ENCODE data around the gene TM9SF1. TPM values are rescaled to one million over a fixed set of nuclear protein-coding genes. Genes with fewer than 3 reads are reported as not detected.
A peak's percentile ranks its signal among the peaks of the same experiment; 100 is the strongest.

The TM9SF1 gene
- total and polyA plus RNA-seq, 2 of the 13 experiments (the other 11 are each of a cell fraction or from before 2014, with no cell fraction given), result 83.2 to 110 TPM

- TF ChIP-seq, protein P1, sequence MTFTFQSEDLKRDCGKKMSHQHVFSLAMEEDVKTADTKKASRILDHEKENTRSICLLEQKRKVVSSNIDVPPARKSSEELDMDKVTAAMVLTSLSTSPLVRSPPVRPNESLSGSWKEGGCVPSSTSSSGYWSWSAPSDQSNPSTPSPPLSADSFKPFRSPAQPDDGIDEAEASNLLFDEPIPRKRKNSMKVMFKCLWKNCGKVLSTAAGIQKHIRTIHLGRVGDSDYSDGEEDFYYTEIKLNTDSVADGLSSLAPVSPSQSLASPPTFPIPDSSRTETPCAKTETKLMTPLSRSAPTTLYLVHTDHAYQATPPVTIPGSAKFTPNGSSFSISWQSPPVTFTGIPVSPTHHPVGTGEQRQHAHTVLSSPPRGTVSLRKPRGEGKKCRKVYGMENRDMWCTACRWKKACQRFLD (CRISPR knock-in tag; IDR thresholded peaks at IDR 0.05; ENCODE audit: borderline replicate concordance), result peak; percentile 99; the same call in 1 of the 2 replicates
- TF ChIP-seq RFXAP (CRISPR knock-in tag; IDR thresholded peaks at IDR 0.05; ENCODE audit: borderline replicate concordance) (peak; percentile 98), ZFP37 (CRISPR knock-in tag; IDR thresholded peaks at IDR 0.05; ENCODE audit: borderline replicate concordance) (peak; percentile 99), TMF1 (CRISPR knock-in tag; IDR thresholded peaks at IDR 0.05; ENCODE audit: low read depth) (peak; percentile 97), ZFP41 (CRISPR knock-in tag; IDR thresholded peaks at IDR 0.05; ENCODE audit: borderline replicate concordance) (peak; percentile 97), ZNF234 (CRISPR knock-in tag; conservative IDR thresholded peaks at IDR 0.05) (no peak), ZNF407 (CRISPR knock-in tag; IDR thresholded peaks at IDR 0.05; ENCODE audit: not compliant biosample characterization) (peak; percentile 84), FOXM1 (CRISPR knock-in tag; IDR thresholded peaks at IDR 0.05) (no peak), ELF3 (CRISPR knock-in tag; IDR thresholded peaks at IDR 0.05) (peak; percentile 95), ZNF709 (CRISPR knock-in tag; IDR thresholded peaks at IDR 0.05) (peak; percentile 95), NFATC3 (CRISPR knock-in tag; IDR thresholded peaks at IDR 0.05) (no peak), ZNF878 (CRISPR knock-in tag; IDR thresholded peaks at IDR 0.05) (no peak), SIX1 (CRISPR knock-in tag; IDR thresholded peaks at IDR 0.05; ENCODE audit: borderline replicate concordance) (peak; percentile 79), ZNF672 (CRISPR knock-in tag; IDR thresholded peaks at IDR 0.05) (no peak), SMAD3 (CRISPR knock-in tag; IDR thresholded peaks at IDR 0.05) (peak; percentile 100), SRSF9 (IDR thresholded peaks at IDR 0.05; ENCODE audit: borderline replicate concordance, insufficient read depth, low read depth, low read length, poor library complexity, severe bottlenecking) (no peak)
- TF ChIP-seq, protein P2, sequence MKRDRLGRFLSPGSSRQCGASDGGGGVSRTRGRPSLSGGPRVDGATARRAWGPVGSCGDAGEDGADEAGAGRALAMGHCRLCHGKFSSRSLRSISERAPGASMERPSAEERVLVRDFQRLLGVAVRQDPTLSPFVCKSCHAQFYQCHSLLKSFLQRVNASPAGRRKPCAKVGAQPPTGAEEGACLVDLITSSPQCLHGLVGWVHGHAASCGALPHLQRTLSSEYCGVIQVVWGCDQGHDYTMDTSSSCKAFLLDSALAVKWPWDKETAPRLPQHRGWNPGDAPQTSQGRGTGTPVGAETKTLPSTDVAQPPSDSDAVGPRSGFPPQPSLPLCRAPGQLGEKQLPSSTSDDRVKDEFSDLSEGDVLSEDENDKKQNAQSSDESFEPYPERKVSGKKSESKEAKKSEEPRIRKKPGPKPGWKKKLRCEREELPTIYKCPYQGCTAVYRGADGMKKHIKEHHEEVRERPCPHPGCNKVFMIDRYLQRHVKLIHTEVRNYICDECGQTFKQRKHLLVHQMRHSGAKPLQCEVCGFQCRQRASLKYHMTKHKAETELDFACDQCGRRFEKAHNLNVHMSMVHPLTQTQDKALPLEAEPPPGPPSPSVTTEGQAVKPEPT (CRISPR knock-in tag; IDR thresholded peaks at IDR 0.05; ENCODE audit: low read depth), result peak; percentile 96
Observed at GRCh38 chr14:24215495-24216344, 20.5 kb upstream of the TM9SF1 start, which contains the start of gene MDP1 (continued).
